ENCODE results near the gene EIF4E. TPM values are rescaled to one million over a fixed set of nuclear protein-coding genes. Genes with fewer than 3 reads are reported as not detected.
"Not testable (repeated sequence)": the region's sequence is repeated elsewhere in the genome, so short reads cannot be mapped to it uniquely, and the experiment has no call there.

Gene EIF4E
- polyA plus RNA-seq, 1 donor from 2014 or later = 189 TPM

GRCh38 chr4:98848448-98848847, 80.5 kb downstream of the EIF4E start:
- H3K9me2 ChIP-seq (ENCODE audit: insufficient read depth, low read length) = no peaks in the 10 kb centered on the region
- no peaks in the 10 kb centered on the region for H4K20me1 ChIP-seq (ENCODE audit: insufficient read depth)
- H3K9ac ChIP-seq (ENCODE audit: low read length) = no peak overlapping the region
- no peaks in the 10 kb centered on the region for H3F3A ChIP-seq (ENCODE audit: insufficient read depth, low read length, poor library complexity, severe bottlenecking)
- H3K79me2 ChIP-seq (replicated peaks; ENCODE audit: insufficient read depth, low read length) = no peaks in the 10 kb centered on the region
- H3K4me2 ChIP-seq (ENCODE audit: low read length) = no peak overlapping the region
- no peak overlapping the region for H3K4me3 ChIP-seq (ENCODE audit: low read length)
- no peak overlapping the region for H3K27ac ChIP-seq (ENCODE audit: low read length)
- no peak for TF ChIP-seq MXI1 (conservative IDR thresholded peaks at IDR 0.05; ENCODE audit: poor library complexity, severe bottlenecking)
- TF ChIP-seq RAD21 (conservative IDR thresholded peaks at IDR 0.05) = no peak
- TF ChIP-seq POLR2AphosphoS5 (IDR thresholded peaks at IDR 0.05) = no peak
- no peak for TF ChIP-seq REST (IDR thresholded peaks at IDR 0.05; ENCODE audit: borderline replicate concordance)
- no peak for TF ChIP-seq SMC3 (conservative IDR thresholded peaks at IDR 0.05; ENCODE audit: poor library complexity)
- no peak for TF ChIP-seq EZH2 (IDR thresholded peaks at IDR 0.05; ENCODE audit: borderline replicate concordance, insufficient read depth, low read length, poor library complexity, severe bottlenecking)
- TF ChIP-seq EP300 (conservative IDR thresholded peaks at IDR 0.05; ENCODE audit: poor library complexity, severe bottlenecking) = no peak
- no peak for TF ChIP-seq TAF1 (IDR thresholded peaks at IDR 0.05; ENCODE audit: low read depth)
- TF ChIP-seq CTCF (IDR thresholded peaks at IDR 0.05; ENCODE audit: poor library complexity, severe bottlenecking) = no peak
- no peaks in the 10 kb centered on the region for H3K27me3 ChIP-seq (ENCODE audit: insufficient read depth, low read depth, low read length)
- peaks cover 3% of the 10 kb centered on the region for H3K9me3 ChIP-seq (ENCODE audit: low read length)
- no peaks in the 10 kb centered on the region for H3K36me3 ChIP-seq (ENCODE audit: insufficient read depth, low read length)
- H2AFZ ChIP-seq (ENCODE audit: low read depth, low read length) = no peak overlapping the region

- Histone ChIP-seq H3K9me3 (ENCODE audit: low read length) (peaks cover 3% of the 10 kb centered on the region), H3K36me3 (ENCODE audit: insufficient read depth, low read length) (no peaks in the 10 kb centered on the region), H3K4me2 (ENCODE audit: low read length) (no peak overlapping the region), H3K27me3 (ENCODE audit: insufficient read depth, low read depth, low read length) (no peaks in the 10 kb centered on the region), H3F3A (ENCODE audit: insufficient read depth, low read length, poor library complexity, severe bottlenecking) (no peaks in the 10 kb centered on the region), H3K9ac (ENCODE audit: low read length) (no peak overlapping the region), H3K79me2 (replicated peaks; ENCODE audit: insufficient read depth, low read length) (no peaks in the 10 kb centered on the region), H3K4me3 (ENCODE audit: low read length) (no peak overlapping the region), H2AFZ (ENCODE audit: low read depth, low read length) (no peak overlapping the region), H3K27ac (ENCODE audit: low read length) (no peak overlapping the region), H4K20me1 (ENCODE audit: insufficient read depth) (no peaks in the 10 kb centered on the region), H3K9me2 (ENCODE audit: insufficient read depth, low read length) (no peaks in the 10 kb centered on the region)
- TF ChIP-seq REST (IDR thresholded peaks at IDR 0.05; ENCODE audit: borderline replicate concordance) (no peak), MXI1 (conservative IDR thresholded peaks at IDR 0.05; ENCODE audit: poor library complexity, severe bottlenecking) (no peak), EP300 (conservative IDR thresholded peaks at IDR 0.05; ENCODE audit: poor library complexity, severe bottlenecking) (no peak), TAF1 (IDR thresholded peaks at IDR 0.05; ENCODE audit: low read depth) (no peak), POLR2AphosphoS5 (IDR thresholded peaks at IDR 0.05) (no peak), CTCF (IDR thresholded peaks at IDR 0.05; ENCODE audit: poor library complexity, severe bottlenecking) (no peak), SMC3 (conservative IDR thresholded peaks at IDR 0.05; ENCODE audit: poor library complexity) (no peak), RAD21 (conservative IDR thresholded peaks at IDR 0.05) (no peak)
These were observed 83.0 kb downstream of the EIF4E start for GRCh38 chr4:98845960-98846359.

GRCh38 chr4:98842917-98843316, 86.0 kb downstream of the EIF4E start:
- not testable (repeated sequence) for H4K20me1 ChIP-seq (ENCODE audit: insufficient read depth); H3K4me2 ChIP-seq (ENCODE audit: low read length); H3K9ac ChIP-seq (ENCODE audit: low read length); H3F3A ChIP-seq (ENCODE audit: insufficient read depth, low read length, poor library complexity, severe bottlenecking); H2AFZ ChIP-seq (ENCODE audit: low read depth, low read length); H3K4me3 ChIP-seq (ENCODE audit: low read length); H3K9me2 ChIP-seq (ENCODE audit: insufficient read depth, low read length); H3K79me2 ChIP-seq (replicated peaks; ENCODE audit: insufficient read depth, low read length); H3K27me3 ChIP-seq (ENCODE audit: insufficient read depth, low read depth, low read length); H3K36me3 ChIP-seq (ENCODE audit: insufficient read depth, low read length); H3K9me3 ChIP-seq (ENCODE audit: low read length); H3K27ac ChIP-seq (ENCODE audit: low read length)
